HG03521 (cell line): ENCODE data around the gene TTC39A.
"Not testable (repeated sequence)": the region's sequence is repeated elsewhere in the genome, so short reads cannot be mapped to it uniquely, and the experiment has no call there.

Experiments
- ATAC-seq: cut with Tn5 transposase; IDR thresholded peaks from one replicate; pipeline ENCODE4 v1.9.1; 2021; ENCODE audit warnings: mild to moderate bottlenecking, moderate library complexity; ENCODE audit not compliant: unreplicated experiment

TTC39A gene

GRCh38 chr1:51272916-51273315 lies 57.4 kb downstream of the TTC39A start:
- ATAC-seq = no peak

- no peak for ATAC-seq
Observed at GRCh38 chr1:51270751-51271150, 59.6 kb downstream of the TTC39A start.

DNA sequence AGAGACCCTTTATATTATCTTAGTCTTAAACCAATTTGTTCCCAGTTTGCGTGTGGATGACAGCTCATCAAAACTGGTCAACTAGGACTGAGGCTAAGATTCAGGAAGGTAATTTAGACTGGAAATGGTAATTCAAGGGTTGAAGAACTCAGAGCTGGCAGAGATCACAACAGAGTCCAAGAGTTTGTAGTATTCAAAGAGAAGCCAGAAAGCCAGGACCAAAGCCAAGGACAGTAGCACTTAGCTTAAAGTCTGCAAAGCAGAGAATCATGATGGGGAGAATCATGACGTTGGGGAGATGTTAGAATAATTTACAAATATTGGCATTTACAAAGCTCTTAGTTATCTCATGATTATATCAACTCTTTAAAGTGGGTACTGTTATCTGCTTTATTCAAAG lies 61.7 kb downstream of the TTC39A start:
- ATAC-seq = no peak

DNA sequence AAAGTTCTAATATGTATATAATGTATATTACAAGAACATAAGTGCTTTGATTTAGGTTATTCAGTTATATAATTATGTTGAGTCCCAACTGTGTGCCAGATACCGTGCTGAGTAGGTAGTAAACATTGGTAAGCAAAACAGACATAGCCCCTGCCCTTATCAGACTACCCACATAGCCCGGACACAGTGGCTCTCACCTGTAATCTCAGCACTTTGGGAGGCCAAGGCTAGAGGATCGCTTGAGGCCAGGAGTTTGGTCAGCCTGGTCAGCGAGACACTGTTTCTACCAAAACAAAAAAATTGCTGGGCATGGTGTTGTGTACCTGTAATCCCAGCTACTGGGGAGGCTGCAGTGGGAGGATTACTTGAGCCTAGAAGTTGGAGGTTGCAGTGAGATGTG lies 63.6 kb downstream of the TTC39A start:
- ATAC-seq = no peak

GRCh38 chr1:51266181-51266580 lies 64.2 kb downstream of the TTC39A start:
- no peak for ATAC-seq

DNA sequence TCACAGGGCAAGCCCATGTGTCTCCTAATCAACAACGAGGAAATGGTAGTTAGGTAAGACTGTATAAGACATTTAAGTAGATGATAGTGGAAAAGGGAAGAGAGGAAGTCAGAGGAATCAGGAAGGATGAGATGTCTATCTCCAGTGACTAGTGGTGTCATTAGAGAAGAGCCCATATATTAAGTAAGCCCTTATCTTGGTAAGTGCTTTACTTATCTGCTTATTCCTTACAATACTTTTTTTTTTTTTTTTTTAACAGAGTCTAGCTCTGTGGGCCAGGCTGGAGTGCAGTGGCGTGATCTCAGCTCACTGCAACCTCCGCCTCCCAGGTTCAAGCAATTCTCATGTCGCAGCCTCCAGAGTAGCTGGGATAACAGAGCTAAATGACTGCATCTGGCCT lies 64.7 kb downstream of the TTC39A start:
- ATAC-seq = no peak

- ATAC-seq = no peak
Observed at GRCh38 chr1:51264451-51264850, 65.9 kb downstream of the TTC39A start.

GRCh38 chr1:51263147-51263877 lies 67.0 kb downstream of the TTC39A start:
- no peak for ATAC-seq

DNA sequence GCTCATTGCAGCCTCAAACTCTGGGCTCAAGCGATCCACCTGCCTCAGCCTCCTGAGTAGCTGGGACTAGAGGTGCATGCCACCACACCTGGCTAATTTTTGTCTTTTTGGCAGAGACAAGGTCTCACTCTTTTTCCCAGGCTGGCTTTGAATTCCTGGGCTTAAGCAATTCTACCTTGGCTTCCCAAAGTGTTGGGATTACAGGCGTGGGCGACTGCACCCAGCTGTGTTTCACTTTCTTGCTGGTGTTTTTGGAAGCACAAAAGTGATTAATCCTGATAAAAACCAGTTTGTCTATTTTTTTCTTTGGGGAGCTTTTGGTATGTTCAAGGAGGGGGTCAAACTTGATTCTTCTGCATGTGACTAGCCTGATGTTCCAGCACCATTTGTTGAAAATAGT lies 75.0 kb downstream of the TTC39A start:
- no peak for ATAC-seq

- ATAC-seq = no peak
Observed at GRCh38 chr1:51253691-51254090, 76.7 kb downstream of the TTC39A start.

DNA sequence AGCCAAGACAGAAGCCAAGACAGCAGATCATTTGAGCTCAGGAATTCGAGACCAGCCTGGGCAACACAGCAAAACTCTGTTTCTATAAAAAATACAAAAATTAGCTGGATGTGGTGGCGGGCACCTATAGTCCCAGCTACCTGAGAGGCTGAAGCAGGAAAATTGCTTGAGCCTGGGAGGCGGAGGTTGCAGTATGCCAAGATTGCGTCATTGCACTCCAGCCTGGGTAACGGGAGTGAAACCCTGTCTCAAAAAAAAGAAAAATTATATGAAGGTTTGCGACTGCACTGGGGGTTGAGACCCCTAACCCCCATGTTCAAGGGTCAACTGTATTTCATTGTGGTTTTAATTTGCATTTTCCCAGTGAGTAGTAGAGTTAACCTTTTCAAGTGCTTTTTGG lies 78.0 kb downstream of the TTC39A start:
- no peak for ATAC-seq

DNA sequence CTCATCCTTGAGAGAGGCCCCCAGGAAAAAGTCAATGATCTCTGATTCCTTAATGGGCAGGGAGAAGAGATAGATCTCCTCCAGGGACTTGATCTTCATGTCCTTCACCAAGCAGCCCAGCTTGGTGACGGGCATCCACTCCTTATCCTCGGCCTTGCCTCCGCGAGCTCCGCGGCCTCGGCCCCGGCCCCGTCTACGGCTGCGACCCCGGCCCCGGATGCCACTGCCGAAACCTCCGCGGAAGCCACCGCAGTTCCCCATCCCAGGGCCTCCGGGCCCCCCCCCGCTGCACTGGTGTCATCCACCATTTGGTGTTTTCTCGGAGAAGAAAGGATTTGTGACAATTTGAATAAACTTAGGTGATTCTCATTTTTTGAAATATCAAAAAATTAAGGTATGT lies 79.2 kb downstream of the TTC39A start:
- ATAC-seq = not testable (repeated sequence)

GRCh38 chr1:51250729-51251128 lies 79.6 kb downstream of the TTC39A start:
- ATAC-seq = not testable (repeated sequence)

GRCh38 chr1:51249445-51249844 lies 80.9 kb downstream of the TTC39A start:
- ATAC-seq = no peak

DNA sequence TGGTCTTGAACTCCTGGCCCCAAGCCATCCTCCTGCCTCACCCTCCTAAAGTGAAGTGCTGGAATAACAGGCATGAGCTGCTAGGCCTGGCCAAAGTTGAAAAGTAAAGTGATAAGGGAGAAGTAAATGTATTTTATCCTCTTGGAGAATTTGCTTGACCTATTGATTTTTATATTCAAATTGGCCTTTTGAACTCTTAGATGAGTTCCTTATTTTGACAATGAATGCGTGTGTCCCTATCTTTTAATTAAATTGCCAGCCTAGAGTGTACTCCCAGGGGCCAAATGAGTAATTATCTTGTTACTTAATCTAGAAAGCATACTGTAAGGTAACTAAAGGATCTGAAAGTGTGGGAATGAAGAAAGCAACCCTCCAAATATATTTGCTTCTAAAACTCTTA lies 82.9 kb downstream of the TTC39A start:
- no peak for ATAC-seq

GRCh38 chr1:51247022-51247421 lies 83.3 kb downstream of the TTC39A start:
- ATAC-seq = peak; percentile 77

DNA sequence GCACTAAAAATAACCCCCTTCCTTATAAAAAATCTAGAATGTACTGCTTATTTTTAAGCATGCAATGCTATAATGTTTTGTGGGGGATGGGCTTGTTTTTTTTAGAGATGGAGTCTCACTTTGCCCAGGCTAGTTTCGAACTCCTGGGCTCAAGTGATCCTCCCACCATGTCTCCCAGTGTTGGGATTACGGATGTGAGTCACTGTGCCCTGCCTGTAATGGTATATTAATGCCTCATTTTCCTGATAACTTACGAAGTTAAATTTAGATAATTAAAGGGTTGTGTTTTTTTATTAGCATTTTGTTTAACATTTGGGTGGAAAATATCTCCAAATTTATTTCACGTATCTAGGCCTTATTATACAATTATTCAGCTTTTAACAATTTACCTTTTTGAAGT lies 87.8 kb downstream of the TTC39A start:
- no peak for ATAC-seq

- no peak for ATAC-seq
Observed at GRCh38 chr1:51241119-51241518, 89.2 kb downstream of the TTC39A start.

DNA sequence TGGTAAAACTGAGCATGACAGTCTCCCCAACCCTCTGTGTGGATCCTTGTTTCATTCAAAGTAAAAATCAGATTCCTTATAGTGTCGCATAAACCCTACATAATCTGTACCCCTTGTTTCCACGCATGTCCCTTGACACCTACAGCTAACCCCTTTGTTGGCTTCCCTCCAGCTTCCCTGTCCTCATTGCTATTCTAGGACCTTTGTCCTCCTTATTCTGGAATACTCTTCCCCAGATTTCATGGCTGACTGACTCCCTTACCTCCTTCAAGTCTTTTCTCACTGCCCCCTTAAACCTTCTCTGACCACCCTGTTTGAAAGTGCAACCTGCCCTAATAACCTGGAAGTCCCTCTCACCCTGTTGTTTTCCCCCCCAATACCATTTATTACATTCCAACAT lies 90.3 kb downstream of the TTC39A start:
- ATAC-seq = no peak

- no peak for ATAC-seq
Observed at GRCh38 chr1:51238034-51238403, 92.3 kb downstream of the TTC39A start.

GRCh38 chr1:51237351-51238033 lies 92.9 kb downstream of the TTC39A start:
- ATAC-seq = no peak
